NCI-H2196 treated with DMSO at 0.1 percent for 48 hours (cell line): ENCODE data around the gene PMM1.
"Not testable (repeated sequence)": the region's sequence is repeated elsewhere in the genome, so short reads cannot be mapped to it uniquely, and the experiment has no call there.

ENCODE experiments used
- DNase-seq: peaks from one replicate; lab custom pipeline; 2025; ENCODE audit not compliant: unreplicated experiment; lab: John Stamatoyannopoulos, UW

Gene PMM1

GRCh38 chr22:41589391-41590241, at the start of gene PMM1:
Gene PMM1 (minus strand): TSS chr22:41589840. CDS start chr22:41589805, 35 bp downstream.
- DNase-seq = peak; percentile 100

GRCh38 chr22:41638748-41639147, 49.1 kb upstream of the PMM1 start:
- DNase-seq = no peak

GRCh38 chr22:41638124-41638523, 48.5 kb upstream of the PMM1 start:
- no peak for DNase-seq

- DNase-seq = not testable (repeated sequence)
These were observed 48.0 kb upstream of the PMM1 start for GRCh38 chr22:41637623-41638022.

- no peak for DNase-seq
These were observed 46.8 kb upstream of the PMM1 start for GRCh38 chr22:41636467-41636866.

GRCh38 chr22:41634610-41635009, 45.0 kb upstream of the PMM1 start:
- not testable (repeated sequence) for DNase-seq

GRCh38 chr22:41631615-41632014, 42.0 kb upstream of the PMM1 start:
- DNase-seq = not testable (repeated sequence)

- DNase-seq = not testable (repeated sequence)
These were observed 41.5 kb upstream of the PMM1 start for GRCh38 chr22:41631115-41631514.

- DNase-seq = no peak
These were observed 35.9 kb upstream of the PMM1 start for GRCh38 chr22:41625577-41625976.

GRCh38 chr22:41621911-41622179, 32.2 kb upstream of the PMM1 start:
- no peak for DNase-seq

- peak; percentile 99 for DNase-seq
These were observed 31.7 kb upstream of the PMM1 start, which contains the start of gene XRCC6 for GRCh38 chr22:41621099-41621910. Gene XRCC6 (plus strand): TSS chr22:41621295. CDS start chr22:41622005, 710 bp downstream.

GRCh38 chr22:41620589-41621098, 31.0 kb upstream of the PMM1 start, which contains the start of gene DESI1:
Gene DESI1 (minus strand): TSS chr22:41621043. CDS start chr22:41620839, 204 bp downstream.
- no peak for DNase-seq

GRCh38 chr22:41619979-41620588, 30.4 kb upstream of the PMM1 start:
- DNase-seq = no peak

- no peak for DNase-seq
These were observed 23.8 kb upstream of the PMM1 start for GRCh38 chr22:41613456-41613855.

GRCh38 chr22:41612603-41613306, 23.1 kb upstream of the PMM1 start:
- no peak for DNase-seq

GRCh38 chr22:41608386-41608785, 18.7 kb upstream of the PMM1 start:
- no peak for DNase-seq

GRCh38 chr22:41603873-41604332, 14.3 kb upstream of the PMM1 start:
- no peak for DNase-seq

GRCh38 chr22:41600976-41601375, 11.3 kb upstream of the PMM1 start:
- no peak for DNase-seq

GRCh38 chr22:41598891-41599635, 9.4 kb upstream of the PMM1 start:
- no peak for DNase-seq

- no peak for DNase-seq
These were observed 8.4 kb upstream of the PMM1 start for GRCh38 chr22:41598081-41598480.
